Neural cell (in vitro differentiated cells): ENCODE data around the gene KCTD21. TPM values are rescaled to one million over a fixed set of nuclear protein-coding genes. Genes with fewer than 3 reads are reported as not detected.

Source experiments
- H2AFZ ChIP-seq: fragments of 200-600, 300-800 bp; sonication (generic), shearing (Covaris generic); 2 replicates; pipeline ENCODE4 v1.6.0; 2014; ENCODE audit warnings: low read depth, mild to moderate bottlenecking, antibody characterized with exemption, low read length, moderate library complexity
- H3F3A ChIP-seq: fragments of 200-600 bp; shearing (Covaris generic); 2 replicates; pipeline ENCODE4 v1.6.1; 2016; ENCODE audit warnings: mild to moderate bottlenecking, moderate library complexity, mixed read lengths, antibody characterized with exemption, low read length; ENCODE audit not compliant: insufficient read depth, poor library complexity, severe bottlenecking
- H3K27ac ChIP-seq: fragments of 200-600, 300-800 bp; sonication (generic), shearing (Covaris generic); 2 replicates; pipeline ENCODE4 v1.5.1; 2014; ENCODE audit warnings: mild to moderate bottlenecking, low read length, moderate library complexity
- H3K27me3 ChIP-seq: fragments of 300-800, 200-600 bp; sonication (generic), shearing (Covaris generic); 2 replicates; pipeline ENCODE4 v1.6.0; 2014; ENCODE audit warnings: mild to moderate bottlenecking, low read depth, low read length, moderate library complexity; ENCODE audit not compliant: insufficient read depth
- H3K36me3 ChIP-seq: fragments of 300-800, 200-600 bp; sonication (generic), shearing (Covaris generic); 2 replicates; pipeline ENCODE4 v1.5.1; 2014; ENCODE audit warnings: mild to moderate bottlenecking, antibody characterized with exemption, low read length, moderate library complexity; ENCODE audit not compliant: insufficient read depth
- H3K4me2 ChIP-seq: fragments of 300-800, 200-600 bp; sonication (generic), shearing (Covaris generic); 2 replicates; pipeline ENCODE4 v1.6.0; 2014; ENCODE audit warnings: mild to moderate bottlenecking, low read length
- H3K4me3 ChIP-seq: fragments of 300-800, 200-600 bp; sonication (generic), shearing (Covaris generic); 2 replicates; pipeline ENCODE4 v1.5.1; 2014; ENCODE audit warnings: mild to moderate bottlenecking, low read length, moderate library complexity
- H3K79me2 ChIP-seq: fragments of 200-600 bp; shearing (Covaris generic); replicated peaks from 2 replicates; pipeline ENCODE4 v1.6.0; 2014; ENCODE audit warnings: mild to moderate bottlenecking, low read length, moderate library complexity; ENCODE audit not compliant: insufficient read depth
- H3K9ac ChIP-seq: fragments of 300-800, 200-600 bp; sonication (generic), shearing (Covaris generic); 2 replicates; pipeline ENCODE4 v1.6.1; 2016; ENCODE audit warnings: mild to moderate bottlenecking, low read length, mixed read lengths
- H3K9me2 ChIP-seq: fragments of 200-600 bp; shearing (Covaris generic); 2 replicates; pipeline ENCODE4 v1.6.1; 2016; ENCODE audit warnings: mild to moderate bottlenecking, low read length, mixed read lengths; ENCODE audit not compliant: insufficient read depth
- H3K9me3 ChIP-seq: fragments of 200-600, 300-800 bp; sonication (generic), shearing (Covaris generic); 2 replicates; pipeline ENCODE4 v1.6.1; 2016; ENCODE audit warnings: mild to moderate bottlenecking, mixed run types, low read length, moderate library complexity, mixed read lengths
- H4K20me1 ChIP-seq: fragments of 200-600 bp; shearing (Covaris generic); 2 replicates; pipeline ENCODE4 v1.6.1; 2016; ENCODE audit warnings: mild to moderate bottlenecking, mixed run types; ENCODE audit not compliant: insufficient read depth
- EP300 ChIP-seq: fragments of 450-650 bp; conservative IDR thresholded peaks from 2 replicates; pipeline ENCODE4 v1.6.1; 2014; ENCODE audit warnings: antibody characterized with exemption, mild to moderate bottlenecking, moderate library complexity; ENCODE audit not compliant: poor library complexity, severe bottlenecking
- EZH2 ChIP-seq: fragments of 200-600, 300-800 bp; shearing (Covaris generic), sonication (generic); IDR thresholded peaks from 2 replicates; pipeline ENCODE4 v1.6.1; 2014; ENCODE audit warnings: antibody characterized with exemption, low read length, borderline replicate concordance, mild to moderate bottlenecking; ENCODE audit not compliant: insufficient read depth, poor library complexity, severe bottlenecking
- MXI1 ChIP-seq: fragments of 450-650 bp; conservative IDR thresholded peaks from 2 replicates; pipeline ENCODE4 v1.6.1; 2014; ENCODE audit warnings: antibody characterized with exemption, mild to moderate bottlenecking; ENCODE audit not compliant: poor library complexity, severe bottlenecking
- POLR2AphosphoS5 ChIP-seq: IDR thresholded peaks from 2 replicates; pipeline ENCODE4 v1.6.1; 2012
- RAD21 ChIP-seq: fragments of 450-650 bp; conservative IDR thresholded peaks from 2 replicates; pipeline ENCODE4 v1.6.1; 2014; ENCODE audit warnings: antibody characterized with exemption, mild to moderate bottlenecking, moderate library complexity
- SMC3 ChIP-seq: fragments of 450-650 bp; conservative IDR thresholded peaks from 2 replicates; pipeline ENCODE4 v1.6.1; 2014; ENCODE audit warnings: antibody characterized with exemption, mild to moderate bottlenecking, moderate library complexity; ENCODE audit not compliant: poor library complexity
- TAF1 ChIP-seq: IDR thresholded peaks from 2 replicates; pipeline ENCODE4 v1.6.1; 2012; ENCODE audit warnings: low read depth
- polyA plus RNA-seq: library from polyadenylated mRNA; depleted of rRNA; stranded (reverse); fragments of >200 nt; gene quantifications from 2 replicates; pipeline ENCODE4 v1.2.3, GENCODE V29; 2014
- TF ChIP-seq, protein P1 (sequence below): IDR thresholded peaks from 2 replicates; pipeline ENCODE4 v1.6.1; 2012; ENCODE audit warnings: borderline replicate concordance
- TF ChIP-seq, protein P2 (sequence below): fragments of 450-650 bp; IDR thresholded peaks from 2 replicates; pipeline ENCODE4 v1.5.1; 2014; ENCODE audit warnings: antibody characterized with exemption, mild to moderate bottlenecking, moderate library complexity; ENCODE audit not compliant: poor library complexity, severe bottlenecking

The KCTD21 gene
- polyA plus RNA-seq, 1 donor from 2014 or later: 1.4 TPM

DNA sequence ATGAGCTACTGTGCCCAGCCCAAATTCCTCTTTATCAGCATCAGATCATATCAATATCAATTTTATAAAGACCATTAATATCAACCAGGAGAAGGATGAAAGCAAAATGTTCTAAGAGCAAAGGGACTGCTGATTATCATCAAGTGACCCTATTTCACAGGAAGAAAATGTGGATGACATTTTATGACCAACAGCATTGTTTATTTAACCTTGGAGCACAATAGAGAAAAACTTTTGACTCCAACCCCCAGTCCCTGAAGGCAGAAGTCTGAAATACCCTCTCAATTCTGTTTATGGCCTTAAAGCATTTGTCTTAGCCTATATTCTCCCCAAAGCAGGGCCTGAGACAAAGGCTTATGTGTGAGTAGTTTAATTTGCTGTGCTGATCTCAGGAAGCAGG is 37.7 kb downstream of the KCTD21 start:
- no peaks in the 10 kb centered on the region for H3K9me2 ChIP-seq
- no peak overlapping the region for H3K4me2 ChIP-seq
- no peak overlapping the region for H3K27ac ChIP-seq
- H3K9ac ChIP-seq: no peak overlapping the region
- no peaks in the 10 kb centered on the region for H3K36me3 ChIP-seq
- H2AFZ ChIP-seq: no peak overlapping the region
- TF ChIP-seq SMC3 (no peak), MXI1 (no peak)
- TF ChIP-seq, protein P1, sequence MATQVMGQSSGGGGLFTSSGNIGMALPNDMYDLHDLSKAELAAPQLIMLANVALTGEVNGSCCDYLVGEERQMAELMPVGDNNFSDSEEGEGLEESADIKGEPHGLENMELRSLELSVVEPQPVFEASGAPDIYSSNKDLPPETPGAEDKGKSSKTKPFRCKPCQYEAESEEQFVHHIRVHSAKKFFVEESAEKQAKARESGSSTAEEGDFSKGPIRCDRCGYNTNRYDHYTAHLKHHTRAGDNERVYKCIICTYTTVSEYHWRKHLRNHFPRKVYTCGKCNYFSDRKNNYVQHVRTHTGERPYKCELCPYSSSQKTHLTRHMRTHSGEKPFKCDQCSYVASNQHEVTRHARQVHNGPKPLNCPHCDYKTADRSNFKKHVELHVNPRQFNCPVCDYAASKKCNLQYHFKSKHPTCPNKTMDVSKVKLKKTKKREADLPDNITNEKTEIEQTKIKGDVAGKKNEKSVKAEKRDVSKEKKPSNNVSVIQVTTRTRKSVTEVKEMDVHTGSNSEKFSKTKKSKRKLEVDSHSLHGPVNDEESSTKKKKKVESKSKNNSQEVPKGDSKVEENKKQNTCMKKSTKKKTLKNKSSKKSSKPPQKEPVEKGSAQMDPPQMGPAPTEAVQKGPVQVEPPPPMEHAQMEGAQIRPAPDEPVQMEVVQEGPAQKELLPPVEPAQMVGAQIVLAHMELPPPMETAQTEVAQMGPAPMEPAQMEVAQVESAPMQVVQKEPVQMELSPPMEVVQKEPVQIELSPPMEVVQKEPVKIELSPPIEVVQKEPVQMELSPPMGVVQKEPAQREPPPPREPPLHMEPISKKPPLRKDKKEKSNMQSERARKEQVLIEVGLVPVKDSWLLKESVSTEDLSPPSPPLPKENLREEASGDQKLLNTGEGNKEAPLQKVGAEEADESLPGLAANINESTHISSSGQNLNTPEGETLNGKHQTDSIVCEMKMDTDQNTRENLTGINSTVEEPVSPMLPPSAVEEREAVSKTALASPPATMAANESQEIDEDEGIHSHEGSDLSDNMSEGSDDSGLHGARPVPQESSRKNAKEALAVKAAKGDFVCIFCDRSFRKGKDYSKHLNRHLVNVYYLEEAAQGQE: no peak
- H4K20me1 ChIP-seq: no peaks in the 10 kb centered on the region
- no peaks in the 10 kb centered on the region for H3F3A ChIP-seq
- H3K27me3 ChIP-seq: no peaks in the 10 kb centered on the region
- H3K4me3 ChIP-seq: no peak overlapping the region
- no peaks in the 10 kb centered on the region for H3K79me2 ChIP-seq
- no peaks in the 10 kb centered on the region for H3K9me3 ChIP-seq

DNA sequence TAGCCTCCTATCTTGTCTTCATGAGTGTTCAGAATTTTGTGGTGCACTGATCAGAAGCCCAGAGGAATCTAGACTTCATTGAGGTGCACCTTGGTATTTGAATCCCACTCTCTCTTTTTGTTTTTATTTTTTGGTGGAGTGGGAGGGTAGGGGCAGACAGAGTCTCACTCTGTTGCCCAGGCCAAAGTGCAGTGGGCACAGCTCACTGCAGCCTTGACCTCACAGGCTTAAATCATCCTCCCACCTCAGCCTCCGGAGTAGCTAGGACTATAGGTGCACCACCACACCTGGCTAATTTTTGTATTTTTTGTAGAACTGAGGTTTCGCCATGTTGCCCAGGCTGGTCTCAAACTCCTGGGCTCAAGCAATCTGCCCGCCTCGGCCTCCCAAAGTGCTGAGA is 38.1 kb downstream of the KCTD21 start:
- Histone ChIP-seq H3K79me2 (no peaks in the 10 kb centered on the region), H3K4me3 (no peak overlapping the region), H3K27me3 (no peaks in the 10 kb centered on the region), H3K9ac (no peak overlapping the region), H3K4me2 (no peak overlapping the region), H3K9me3 (no peaks in the 10 kb centered on the region), H2AFZ (no peak overlapping the region), H4K20me1 (no peaks in the 10 kb centered on the region), H3K9me2 (no peaks in the 10 kb centered on the region), H3K36me3 (no peaks in the 10 kb centered on the region), H3F3A (no peaks in the 10 kb centered on the region), H3K27ac (no peak overlapping the region)
- no peak for TF ChIP-seq SMC3
- TF ChIP-seq RAD21: no peak
- TF ChIP-seq POLR2AphosphoS5: no peak
- no peak for TF ChIP-seq EZH2
- TF ChIP-seq EP300: no peak

DNA sequence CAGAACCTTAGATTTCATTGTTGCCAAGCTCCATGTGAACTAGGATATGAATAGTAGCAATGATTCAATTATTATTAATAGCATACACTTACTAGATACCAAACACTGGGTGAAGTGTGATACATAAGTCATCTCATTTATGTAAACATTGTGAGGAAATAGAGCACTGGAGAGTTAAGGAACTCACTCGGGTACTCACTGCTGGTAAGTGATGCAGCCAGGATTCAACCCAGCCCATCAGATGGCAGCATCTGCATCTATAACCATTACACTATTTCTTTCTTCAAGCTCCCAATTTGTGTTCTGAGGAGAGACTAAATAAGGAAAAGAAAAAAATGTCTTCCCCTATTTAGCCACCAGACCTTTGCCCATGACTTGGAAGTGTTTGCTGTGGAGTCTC is 38.8 kb downstream of the KCTD21 start:
- Histone ChIP-seq H3K36me3 (no peaks in the 10 kb centered on the region), H3K9ac (no peak overlapping the region), H2AFZ (no peak overlapping the region), H3F3A (no peaks in the 10 kb centered on the region), H3K9me2 (no peaks in the 10 kb centered on the region), H3K27me3 (no peaks in the 10 kb centered on the region), H3K4me3 (no peak overlapping the region), H3K27ac (no peak overlapping the region), H3K79me2 (no peaks in the 10 kb centered on the region), H4K20me1 (no peaks in the 10 kb centered on the region), H3K9me3 (no peaks in the 10 kb centered on the region), H3K4me2 (no peak overlapping the region)
- TF ChIP-seq TAF1: no peak
- TF ChIP-seq, protein P2, sequence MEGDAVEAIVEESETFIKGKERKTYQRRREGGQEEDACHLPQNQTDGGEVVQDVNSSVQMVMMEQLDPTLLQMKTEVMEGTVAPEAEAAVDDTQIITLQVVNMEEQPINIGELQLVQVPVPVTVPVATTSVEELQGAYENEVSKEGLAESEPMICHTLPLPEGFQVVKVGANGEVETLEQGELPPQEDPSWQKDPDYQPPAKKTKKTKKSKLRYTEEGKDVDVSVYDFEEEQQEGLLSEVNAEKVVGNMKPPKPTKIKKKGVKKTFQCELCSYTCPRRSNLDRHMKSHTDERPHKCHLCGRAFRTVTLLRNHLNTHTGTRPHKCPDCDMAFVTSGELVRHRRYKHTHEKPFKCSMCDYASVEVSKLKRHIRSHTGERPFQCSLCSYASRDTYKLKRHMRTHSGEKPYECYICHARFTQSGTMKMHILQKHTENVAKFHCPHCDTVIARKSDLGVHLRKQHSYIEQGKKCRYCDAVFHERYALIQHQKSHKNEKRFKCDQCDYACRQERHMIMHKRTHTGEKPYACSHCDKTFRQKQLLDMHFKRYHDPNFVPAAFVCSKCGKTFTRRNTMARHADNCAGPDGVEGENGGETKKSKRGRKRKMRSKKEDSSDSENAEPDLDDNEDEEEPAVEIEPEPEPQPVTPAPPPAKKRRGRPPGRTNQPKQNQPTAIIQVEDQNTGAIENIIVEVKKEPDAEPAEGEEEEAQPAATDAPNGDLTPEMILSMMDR: peak; percentile 26
